GM12874 (cell line): Measurements from ENCODE around the gene WNT9B.

Source experiments
- TF ChIP-seq, protein P1 (sequence below): IDR thresholded peaks from 2 replicates; pipeline ENCODE4 v1.5.1; 2011; ENCODE audit warnings: low read depth, mild to moderate bottlenecking, control low read depth, low read length, moderate library complexity; ENCODE audit not compliant: insufficient read depth

Gene WNT9B

DNA sequence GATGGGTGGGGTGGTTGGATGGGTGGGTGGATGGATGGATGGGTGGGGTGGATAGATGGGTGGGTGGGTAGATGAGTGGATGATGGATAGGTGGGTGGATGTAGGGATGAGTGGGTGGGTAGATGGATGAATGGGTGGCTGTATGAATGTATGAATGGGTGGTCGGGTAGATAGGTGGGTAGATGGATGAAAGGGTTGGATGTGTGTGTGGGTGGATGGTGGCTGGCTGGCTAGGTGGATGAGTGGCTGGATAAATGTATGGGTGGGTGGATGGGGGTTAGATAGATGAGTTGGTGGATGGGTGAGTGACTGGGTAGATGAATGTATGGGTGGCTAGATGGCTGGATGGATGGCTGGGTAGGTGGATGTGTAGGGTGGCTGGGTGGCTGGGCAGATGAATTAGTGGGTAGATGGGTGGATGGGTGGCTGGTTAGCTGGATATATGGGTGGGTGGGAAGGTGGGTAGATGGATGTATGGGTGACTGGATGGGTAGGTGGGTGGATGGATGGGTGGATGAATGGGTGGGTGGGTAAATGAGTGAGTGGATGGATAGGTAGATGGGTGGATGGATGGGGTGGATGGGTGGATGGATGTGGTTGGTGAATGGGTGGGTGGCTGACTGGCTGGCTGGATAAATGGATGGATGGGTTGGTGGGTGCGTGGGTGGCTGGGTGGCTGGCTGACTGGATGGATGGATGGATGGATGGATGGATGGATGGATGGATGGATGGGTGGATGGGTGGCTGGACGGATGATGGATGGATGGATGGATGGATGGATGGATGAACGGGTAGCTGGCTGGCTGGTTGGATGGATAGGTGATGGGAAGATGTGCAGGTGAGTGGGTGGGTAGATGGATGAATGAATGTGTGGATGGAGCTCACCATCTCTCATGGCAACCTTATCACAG, 52.6 kb downstream of the WNT9B start:
- TF ChIP-seq, protein P1, sequence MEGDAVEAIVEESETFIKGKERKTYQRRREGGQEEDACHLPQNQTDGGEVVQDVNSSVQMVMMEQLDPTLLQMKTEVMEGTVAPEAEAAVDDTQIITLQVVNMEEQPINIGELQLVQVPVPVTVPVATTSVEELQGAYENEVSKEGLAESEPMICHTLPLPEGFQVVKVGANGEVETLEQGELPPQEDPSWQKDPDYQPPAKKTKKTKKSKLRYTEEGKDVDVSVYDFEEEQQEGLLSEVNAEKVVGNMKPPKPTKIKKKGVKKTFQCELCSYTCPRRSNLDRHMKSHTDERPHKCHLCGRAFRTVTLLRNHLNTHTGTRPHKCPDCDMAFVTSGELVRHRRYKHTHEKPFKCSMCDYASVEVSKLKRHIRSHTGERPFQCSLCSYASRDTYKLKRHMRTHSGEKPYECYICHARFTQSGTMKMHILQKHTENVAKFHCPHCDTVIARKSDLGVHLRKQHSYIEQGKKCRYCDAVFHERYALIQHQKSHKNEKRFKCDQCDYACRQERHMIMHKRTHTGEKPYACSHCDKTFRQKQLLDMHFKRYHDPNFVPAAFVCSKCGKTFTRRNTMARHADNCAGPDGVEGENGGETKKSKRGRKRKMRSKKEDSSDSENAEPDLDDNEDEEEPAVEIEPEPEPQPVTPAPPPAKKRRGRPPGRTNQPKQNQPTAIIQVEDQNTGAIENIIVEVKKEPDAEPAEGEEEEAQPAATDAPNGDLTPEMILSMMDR, result no peak

- TF ChIP-seq, protein P1, result no peak
These were observed 56.8 kb downstream of the WNT9B start for GRCh38 chr17:46908068-46908737.

GRCh38 chr17:46910179-46910927, 59.0 kb downstream of the WNT9B start:
- TF ChIP-seq, protein P1, result no peak

DNA sequence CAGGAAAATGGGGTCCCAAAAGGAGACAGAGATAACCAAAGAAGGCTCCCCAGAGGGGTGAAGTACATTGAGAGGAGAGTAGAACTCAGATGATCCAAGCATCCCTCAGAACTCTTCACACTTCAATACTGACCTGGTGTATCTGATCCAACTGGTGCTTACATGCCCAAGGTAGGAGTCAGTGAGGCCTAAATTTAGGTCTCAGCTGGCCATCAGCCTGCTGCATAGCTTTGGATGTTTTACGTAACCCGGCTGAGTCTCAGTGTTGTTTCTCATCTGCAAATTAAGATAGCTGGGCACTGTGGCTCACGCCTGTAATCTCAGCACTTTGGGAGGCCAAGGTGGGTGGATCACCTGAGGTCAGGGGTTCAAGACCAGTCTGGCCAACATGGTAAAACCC, 59.9 kb downstream of the WNT9B start:
- TF ChIP-seq, protein P1, result no peak

DNA sequence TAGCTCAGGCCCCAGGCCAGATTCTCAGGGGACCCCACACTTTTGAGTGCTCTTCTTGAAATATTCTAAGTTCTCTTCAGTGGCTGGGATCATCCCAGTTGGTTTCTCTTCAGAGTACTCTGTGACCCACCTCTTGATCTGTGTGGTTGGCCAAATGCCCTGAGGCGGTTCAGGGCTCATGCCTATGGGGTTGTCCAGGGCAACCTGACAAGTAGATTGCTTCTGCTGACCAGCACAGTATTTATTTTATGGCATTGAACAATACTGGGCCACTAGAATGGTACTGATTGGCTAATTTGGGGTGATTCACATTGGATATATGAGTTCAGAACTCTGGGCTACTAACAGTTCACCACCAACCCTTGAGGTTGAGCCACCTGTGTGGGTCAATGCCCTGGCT, 64.2 kb downstream of the WNT9B start:
- TF ChIP-seq, protein P1, result no peak

GRCh38 chr17:46916211-46916610, 64.8 kb downstream of the WNT9B start:
- TF ChIP-seq, protein P1, result no peak

- TF ChIP-seq, protein P1, result no peak
These were observed 65.2 kb downstream of the WNT9B start for GRCh38 chr17:46916623-46917022.
